ENCODE data around the gene ERLIN1.

ERLIN1 gene

DNA sequence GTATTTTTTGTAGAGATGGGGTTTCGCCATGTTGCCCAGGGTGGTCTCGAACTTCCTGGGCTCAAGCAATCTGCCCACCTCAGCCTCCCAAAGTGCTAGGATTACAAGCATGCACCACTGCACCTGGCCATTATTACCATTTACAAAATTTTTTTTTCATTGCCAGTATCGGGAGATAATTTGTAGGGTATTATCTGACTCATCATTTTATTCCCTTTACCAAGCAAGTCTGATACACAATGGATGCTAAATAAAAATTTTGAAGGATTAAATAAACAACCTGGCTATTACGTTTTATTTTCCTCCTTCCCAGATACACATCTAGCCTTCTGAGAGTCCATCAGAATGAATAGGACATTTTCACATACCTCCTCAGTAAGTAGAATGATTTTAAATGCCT lies 66.1 kb downstream of the ERLIN1 start:
- TF ChIP-seq, protein P1, sequence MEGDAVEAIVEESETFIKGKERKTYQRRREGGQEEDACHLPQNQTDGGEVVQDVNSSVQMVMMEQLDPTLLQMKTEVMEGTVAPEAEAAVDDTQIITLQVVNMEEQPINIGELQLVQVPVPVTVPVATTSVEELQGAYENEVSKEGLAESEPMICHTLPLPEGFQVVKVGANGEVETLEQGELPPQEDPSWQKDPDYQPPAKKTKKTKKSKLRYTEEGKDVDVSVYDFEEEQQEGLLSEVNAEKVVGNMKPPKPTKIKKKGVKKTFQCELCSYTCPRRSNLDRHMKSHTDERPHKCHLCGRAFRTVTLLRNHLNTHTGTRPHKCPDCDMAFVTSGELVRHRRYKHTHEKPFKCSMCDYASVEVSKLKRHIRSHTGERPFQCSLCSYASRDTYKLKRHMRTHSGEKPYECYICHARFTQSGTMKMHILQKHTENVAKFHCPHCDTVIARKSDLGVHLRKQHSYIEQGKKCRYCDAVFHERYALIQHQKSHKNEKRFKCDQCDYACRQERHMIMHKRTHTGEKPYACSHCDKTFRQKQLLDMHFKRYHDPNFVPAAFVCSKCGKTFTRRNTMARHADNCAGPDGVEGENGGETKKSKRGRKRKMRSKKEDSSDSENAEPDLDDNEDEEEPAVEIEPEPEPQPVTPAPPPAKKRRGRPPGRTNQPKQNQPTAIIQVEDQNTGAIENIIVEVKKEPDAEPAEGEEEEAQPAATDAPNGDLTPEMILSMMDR (conservative IDR thresholded peaks at IDR 0.05), result no peak
- TF ChIP-seq ZFX (IDR thresholded peaks at IDR 0.05), result no peak
- H3K27ac ChIP-seq, result no peak overlapping the region

DNA sequence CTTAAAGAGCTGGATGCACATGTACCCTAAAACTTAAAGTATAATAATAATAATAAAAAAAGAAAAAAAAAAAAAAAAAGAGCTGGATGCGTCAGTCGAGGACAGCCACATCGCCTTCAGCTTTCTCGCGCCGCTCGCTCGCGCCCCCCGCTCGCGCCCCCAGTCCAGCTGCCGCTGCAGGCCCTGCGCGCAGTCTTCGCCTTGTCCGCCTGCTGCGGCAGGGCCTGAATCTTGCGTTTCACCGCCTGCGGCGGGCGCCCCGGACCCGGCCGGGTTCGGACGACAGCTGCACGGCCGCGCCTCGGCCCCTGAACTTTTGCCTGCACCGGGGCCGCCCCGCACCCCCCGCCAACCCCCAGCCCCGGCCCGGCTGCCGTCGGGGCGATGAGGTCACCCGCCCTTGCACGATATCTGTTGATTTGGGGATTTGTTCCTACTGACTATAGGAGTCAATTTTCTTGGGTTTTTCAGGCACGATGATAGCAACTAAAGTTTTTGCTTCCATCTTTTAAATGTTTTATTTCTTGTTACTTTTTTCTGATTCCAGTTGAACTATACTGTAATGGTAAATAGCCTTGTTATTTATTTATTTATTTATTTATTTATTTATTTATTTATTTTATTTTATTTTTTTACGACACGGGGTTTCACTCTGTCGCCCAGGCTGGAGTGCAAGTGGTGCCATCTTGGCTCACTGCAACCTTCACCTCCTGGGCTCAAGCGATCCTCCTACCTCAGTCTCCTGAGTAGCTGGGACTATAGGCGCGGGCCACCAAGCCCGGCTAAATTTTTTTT lies 70.7 kb downstream of the ERLIN1 start:
- TF ChIP-seq ZFX (IDR thresholded peaks at IDR 0.05), result no peak
- TF ChIP-seq, protein P1 (conservative IDR thresholded peaks at IDR 0.05), result no peak

DNA sequence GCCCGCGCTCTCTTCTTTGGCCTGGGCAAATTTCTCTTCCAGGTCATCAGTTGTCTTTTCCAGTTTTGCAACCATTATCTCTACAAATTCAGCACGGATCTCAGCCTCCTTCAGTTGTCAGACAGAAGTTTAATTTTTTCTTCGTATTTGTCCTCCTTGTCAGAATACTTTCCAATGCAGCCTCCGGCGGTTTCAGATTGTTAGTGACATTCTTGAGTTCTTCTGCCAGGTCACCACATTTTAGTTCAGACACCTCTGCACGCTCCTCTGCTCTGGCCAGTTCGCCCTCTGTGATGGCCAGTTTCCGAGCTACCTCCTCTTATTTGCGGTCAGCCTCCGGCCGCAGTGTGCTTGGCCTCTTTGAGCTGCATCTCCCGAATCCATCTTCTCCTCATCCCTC lies 71.4 kb downstream of the ERLIN1 start:
- H3K27ac ChIP-seq, result no peak overlapping the region
- TF ChIP-seq, protein P1 (conservative IDR thresholded peaks at IDR 0.05), result no peak
- no peak for TF ChIP-seq ZFX (IDR thresholded peaks at IDR 0.05)

More for the DNA sequence above, 70.7 kb downstream of the ERLIN1 start:
- H3K27ac ChIP-seq, result no peak overlapping the region

DNA sequence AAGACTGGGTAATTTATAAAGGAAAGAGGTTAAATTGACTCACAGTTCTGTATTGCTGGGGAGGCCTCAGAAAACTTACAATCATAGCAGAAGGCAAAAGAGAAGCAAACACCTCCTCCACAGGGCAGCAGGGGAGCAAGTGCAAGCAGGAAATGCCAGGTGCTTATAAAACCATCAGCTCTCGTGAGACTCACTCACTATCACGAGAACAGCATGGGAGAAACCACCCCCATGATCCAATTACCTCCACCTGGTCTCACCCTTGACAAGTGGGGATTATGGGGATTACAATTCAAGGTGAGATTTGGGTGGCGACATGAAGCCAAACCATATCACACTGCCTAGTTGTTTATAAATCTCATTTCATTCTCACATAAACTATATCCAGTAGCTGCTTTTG lies 76.2 kb downstream of the ERLIN1 start:
- no peak for TF ChIP-seq ZFX (IDR thresholded peaks at IDR 0.05)
- TF ChIP-seq, protein P1 (conservative IDR thresholded peaks at IDR 0.05), result no peak
- H3K27ac ChIP-seq, result no peak overlapping the region

DNA sequence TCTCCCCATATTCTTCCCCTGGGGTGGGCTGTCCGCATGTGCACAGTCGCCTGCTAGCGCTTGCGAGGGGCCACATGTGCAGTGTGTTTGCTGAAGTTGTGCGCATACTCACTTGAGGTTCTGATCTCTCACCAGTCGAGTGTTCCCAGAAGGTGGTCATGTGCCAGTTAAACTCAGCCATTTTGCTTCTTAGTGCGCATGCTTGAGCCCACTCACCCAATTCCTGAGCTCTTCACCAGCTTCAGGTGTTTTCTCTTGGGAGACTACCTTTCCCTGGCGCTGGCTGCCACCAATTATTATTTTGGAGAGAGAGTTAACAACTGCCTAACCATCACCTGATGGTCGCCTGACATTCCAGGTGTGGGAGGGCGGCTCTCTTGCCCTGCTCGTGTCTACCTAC lies 79.0 kb downstream of the ERLIN1 start:
- TF ChIP-seq, protein P1 (conservative IDR thresholded peaks at IDR 0.05), result no peak
- TF ChIP-seq ZFX (IDR thresholded peaks at IDR 0.05), result no peak
- no peak overlapping the region for H3K27ac ChIP-seq

DNA sequence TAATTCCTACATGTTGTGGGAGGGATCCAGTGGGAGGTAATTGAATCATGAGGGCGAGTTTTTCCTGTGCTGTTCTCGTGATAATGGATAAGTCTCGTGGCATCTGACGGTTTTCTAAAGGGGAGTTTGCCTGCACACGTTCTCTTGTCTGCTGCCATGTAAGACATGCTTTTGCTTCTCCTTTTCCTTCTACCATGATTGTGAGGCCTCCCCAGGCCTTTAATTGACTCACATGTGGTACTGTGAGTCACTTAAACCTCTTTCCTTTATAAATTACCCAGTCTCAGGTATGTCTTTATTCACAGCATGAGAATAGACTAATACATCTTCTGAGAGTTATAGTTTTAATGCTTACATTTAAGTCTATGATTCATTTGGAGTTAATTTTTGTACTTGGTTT lies 81.5 kb downstream of the ERLIN1 start:
- TF ChIP-seq ZFX (IDR thresholded peaks at IDR 0.05), result no peak
- TF ChIP-seq, protein P1 (conservative IDR thresholded peaks at IDR 0.05), result no peak

DNA sequence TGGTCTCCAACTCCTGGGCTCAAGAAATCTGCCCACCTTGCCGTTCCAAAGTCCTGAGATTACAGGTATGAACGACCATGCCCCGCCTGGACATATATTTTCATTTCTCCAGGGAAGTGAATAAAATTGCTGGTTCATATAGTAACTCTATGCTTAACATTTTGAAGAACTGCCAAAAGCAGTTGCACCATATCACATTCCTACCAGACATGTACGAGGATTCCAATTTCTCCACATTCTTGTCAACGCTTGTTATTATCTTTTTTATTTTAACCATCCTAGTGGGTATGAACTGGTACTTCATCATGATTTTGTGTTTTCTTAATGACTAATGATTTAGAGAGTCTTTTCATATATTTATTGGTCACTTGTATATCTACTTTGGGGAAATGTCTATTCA lies 82.2 kb downstream of the ERLIN1 start:
- no peak overlapping the region for H3K27ac ChIP-seq
- no peak for TF ChIP-seq ZFX (IDR thresholded peaks at IDR 0.05)
- TF ChIP-seq, protein P1 (conservative IDR thresholded peaks at IDR 0.05), result no peak

More for the DNA sequence above, 81.5 kb downstream of the ERLIN1 start:
- no peak overlapping the region for H3K27ac ChIP-seq
